RCC 7860 (cell line): ENCODE measurements around the gene RLF.
A peak's percentile ranks its signal among the peaks of the same experiment; 100 is the strongest.

ENCODE experiments used
- DNase-seq: peaks from one replicate; pipeline ENCODE4 v3.0.0-alpha.2; 2015; ENCODE audit warnings: low spot score
- FAIRE-seq: peaks from 2 replicates; lab custom pipeline; 2012; peaks lifted over from hg19 to GRCh38; lab: Jason Lieb, UNC

RLF gene

DNA sequence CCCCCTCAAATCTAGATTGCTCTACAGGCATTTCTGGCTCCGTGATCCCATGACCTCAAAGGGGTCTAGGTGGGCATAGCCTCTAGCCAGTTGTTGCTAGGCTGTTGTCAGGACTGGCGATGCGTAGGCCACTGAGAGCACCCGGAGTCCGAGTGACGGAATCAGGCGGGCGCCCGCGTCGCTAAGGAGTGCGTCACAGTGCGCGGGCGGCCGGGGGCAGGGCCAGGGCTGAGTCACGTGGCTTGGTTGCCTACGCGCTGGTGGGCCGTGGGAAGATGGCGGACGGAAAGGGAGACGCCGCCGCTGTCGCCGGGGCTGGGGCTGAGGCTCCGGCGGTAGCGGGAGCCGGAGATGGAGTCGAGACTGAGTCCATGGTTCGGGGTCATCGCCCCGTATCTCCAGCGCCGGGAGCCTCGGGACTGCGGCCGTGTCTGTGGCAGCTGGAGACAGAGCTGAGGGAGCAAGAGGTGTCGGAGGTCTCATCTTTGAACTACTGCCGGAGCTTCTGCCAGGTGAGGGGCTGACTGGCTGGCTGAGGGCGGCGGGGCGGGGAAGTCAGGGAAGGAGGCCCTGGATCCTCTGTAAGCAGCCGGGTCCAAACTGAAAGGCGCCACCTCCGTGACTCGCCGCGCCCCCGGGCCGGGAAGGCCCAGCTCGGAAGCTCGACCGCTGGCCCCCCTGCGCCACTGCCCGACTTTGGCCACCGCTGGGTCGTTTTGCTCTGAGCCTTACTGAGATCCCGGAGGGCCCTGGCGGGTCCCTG, at the start of gene RLF:
Gene RLF (plus strand): TSS at position 263 of the 763 bp plus-strand sequence. CDS start 13 bp downstream, at position 276.
- peak; percentile 87 for DNase-seq
- FAIRE-seq: peak; percentile 55

GRCh38 chr1:40114400-40114799, 46.8 kb upstream of the RLF start:
- FAIRE-seq (no peak), DNase-seq (no peak)

DNA sequence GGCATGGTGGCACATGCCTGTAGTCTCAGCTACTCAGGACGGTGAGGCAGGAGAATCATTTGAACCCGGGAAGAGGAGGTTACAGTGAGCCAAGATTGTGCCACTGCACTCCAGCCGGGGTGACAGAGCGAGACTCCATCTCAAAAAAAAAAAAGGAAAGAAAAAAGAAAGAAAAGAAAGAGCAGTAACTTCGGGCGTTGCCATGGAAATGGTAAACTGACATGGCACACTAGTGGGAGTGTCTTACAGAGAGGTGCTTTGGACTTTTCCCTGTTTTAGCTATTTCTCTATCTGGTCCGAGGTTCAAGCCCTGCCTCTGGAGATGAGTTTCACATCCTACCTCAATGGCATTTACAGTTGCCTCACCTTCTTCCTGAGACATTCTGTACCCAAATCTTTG, 41.1 kb upstream of the RLF start:
- FAIRE-seq: no peak
- DNase-seq: no peak

DNA sequence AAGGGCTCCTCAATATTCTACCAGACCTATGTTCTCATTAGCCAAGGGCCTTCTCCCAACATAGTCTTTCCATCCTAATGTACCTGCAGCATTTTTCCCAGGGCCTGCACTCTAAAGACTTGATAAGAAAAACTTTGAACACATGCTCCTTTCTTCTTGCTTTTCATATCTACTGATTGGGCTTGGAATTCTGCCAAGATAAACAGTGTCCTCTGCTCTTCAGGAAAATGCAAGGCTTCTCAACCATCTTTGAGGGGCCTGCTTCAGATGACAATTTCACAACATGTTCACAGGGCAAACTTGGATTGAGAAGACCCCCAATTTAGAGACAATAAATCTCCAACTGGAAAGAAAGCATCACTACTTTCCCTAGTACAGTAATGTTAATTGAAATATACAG, 38.3 kb upstream of the RLF start:
- FAIRE-seq: no peak
- no peak for DNase-seq

DNA sequence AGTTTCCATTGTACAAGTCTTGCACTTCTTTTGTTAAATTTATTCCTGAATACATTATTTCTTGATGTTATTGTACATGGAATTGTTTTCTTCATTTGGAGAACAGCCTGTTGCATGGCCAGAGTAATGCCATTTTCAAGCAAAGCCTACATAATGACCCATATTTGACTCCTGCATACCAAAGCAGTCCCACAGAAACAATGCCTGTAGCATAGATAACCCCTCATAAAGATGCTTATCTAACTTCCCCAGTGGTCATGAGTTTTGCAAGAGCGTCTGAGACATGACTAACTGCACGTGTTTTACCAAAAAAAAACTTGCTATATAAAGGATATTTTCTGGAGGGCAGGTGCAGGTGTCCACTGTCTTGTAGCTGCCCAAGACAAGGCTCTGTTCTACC, 30.3 kb upstream of the RLF start:
- DNase-seq (no peak), FAIRE-seq (no peak)

DNA sequence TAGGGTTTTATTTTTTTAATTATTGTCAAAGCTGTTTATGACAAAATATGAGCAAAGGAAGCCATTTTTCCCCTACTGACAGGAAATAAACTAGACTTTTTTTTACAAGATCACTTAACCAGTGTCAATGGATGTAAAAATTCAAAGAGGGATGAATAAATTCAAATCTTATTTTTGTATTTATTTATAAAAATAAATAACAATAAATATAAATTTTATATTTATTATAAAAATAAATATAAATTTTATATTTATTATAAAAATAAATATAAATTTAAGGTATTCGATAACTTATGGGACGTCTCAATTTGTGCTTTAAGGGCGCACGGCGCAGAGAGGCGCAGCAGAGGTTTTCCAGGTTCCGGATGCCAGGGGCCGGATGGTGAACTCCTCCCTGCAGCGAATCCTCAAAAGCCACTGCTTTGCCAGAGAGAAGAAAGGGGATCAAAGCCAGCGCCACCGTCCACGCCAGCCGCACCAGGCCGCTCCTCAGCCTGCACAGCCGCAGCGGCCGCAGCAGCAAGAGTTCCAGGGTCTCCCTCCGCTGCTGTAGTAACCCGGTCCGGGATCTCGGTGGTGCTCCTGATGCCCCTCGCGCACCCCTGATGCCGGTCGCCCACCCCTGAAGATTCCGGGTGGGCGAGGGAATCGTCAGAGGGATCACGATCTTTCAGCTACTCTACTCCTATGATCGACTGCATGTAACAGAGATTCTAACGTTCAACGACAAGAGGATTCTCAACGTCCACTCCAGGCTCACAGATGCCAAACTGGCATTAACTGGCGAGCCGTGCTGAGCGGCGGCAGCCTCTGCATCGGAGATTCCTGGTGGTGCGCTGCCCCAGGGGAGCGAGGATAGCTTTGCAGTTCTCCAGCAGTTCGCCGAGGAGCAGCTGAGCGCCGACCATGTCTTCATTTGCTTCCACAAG, 28.5 kb upstream of the RLF start:
- DNase-seq (no peak), FAIRE-seq (peak; percentile 88)

GRCh38 chr1:40133312-40133665, 27.9 kb upstream of the RLF start:
- FAIRE-seq (no peak), DNase-seq (no peak)

DNA sequence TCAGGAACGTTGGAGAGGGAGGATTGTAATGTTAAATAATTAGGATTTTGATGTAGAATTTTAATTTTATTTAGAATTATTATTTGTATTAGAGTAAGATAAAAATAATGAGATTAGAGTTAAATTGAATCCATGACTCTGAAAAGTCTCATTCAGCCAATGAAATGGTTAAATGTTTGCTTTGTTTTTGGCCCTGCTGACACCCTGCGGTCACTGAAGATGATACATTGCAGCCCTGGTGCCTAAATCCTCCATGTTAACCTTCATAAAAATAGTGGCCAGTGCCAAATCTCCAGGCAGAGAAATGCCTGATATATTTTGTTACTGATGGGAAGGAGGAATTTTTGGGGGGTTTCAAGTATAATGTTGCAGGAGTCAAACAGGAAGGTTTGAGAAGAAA, 27.3 kb upstream of the RLF start:
- FAIRE-seq: no peak
- DNase-seq: no peak

- no peak for DNase-seq
- no peak for FAIRE-seq
Measured at GRCh38 chr1:40140211-40140973, 20.8 kb upstream of the RLF start.

GRCh38 chr1:40141878-40142535, 19.2 kb upstream of the RLF start:
- FAIRE-seq (no peak), DNase-seq (no peak)

GRCh38 chr1:40143891-40144575, 17.2 kb upstream of the RLF start:
- FAIRE-seq (peak; percentile 46), DNase-seq (peak; percentile 45)

GRCh38 chr1:40151457-40152079, 9.6 kb upstream of the RLF start:
- FAIRE-seq (no peak), DNase-seq (no peak)

GRCh38 chr1:40153073-40153770, 8.0 kb upstream of the RLF start:
- FAIRE-seq: peak; percentile 67
- DNase-seq: peak; percentile 34

DNA sequence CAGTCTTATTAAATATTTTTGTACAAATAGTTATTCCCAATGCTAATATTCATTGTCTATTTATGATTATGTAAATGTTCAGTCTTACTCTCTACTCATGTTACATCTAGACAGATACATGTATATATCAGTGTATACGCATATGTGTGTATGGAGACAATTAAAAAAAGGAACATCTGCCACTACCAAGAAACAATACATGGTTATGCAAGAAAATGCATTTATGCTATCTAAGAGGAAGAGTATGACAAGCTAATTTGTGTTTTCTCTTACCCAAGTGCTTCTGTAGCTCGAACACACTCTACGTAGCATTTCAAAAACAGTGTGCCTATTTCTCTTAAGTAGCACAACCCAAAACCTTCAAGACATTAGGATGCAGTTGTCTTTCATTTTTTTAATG, 6.1 kb upstream of the RLF start:
- DNase-seq: no peak
- FAIRE-seq: no peak

DNA sequence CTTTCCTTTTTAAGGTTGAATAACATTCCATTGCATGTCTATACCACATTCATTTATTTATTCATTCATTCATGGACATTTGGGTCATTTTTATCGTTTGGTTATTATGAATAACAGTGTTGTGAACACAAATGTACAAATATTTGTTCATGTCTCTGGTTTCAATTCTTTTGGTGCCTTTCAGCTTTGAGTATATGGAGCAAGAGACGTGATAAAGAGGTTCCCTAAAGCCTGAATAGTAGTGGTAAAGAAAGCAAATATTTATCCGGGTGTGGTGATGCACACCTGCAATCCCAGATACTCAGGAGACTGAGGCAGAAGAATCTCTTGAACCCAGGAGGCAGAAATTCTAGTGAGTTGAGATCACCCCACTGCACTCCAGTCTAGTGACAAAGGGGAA, 5.3 kb upstream of the RLF start:
- DNase-seq: no peak
- no peak for FAIRE-seq

GRCh38 chr1:40160806-40161124, 422 bp upstream of the RLF start:
- DNase-seq: no peak
- no peak for FAIRE-seq

DNA sequence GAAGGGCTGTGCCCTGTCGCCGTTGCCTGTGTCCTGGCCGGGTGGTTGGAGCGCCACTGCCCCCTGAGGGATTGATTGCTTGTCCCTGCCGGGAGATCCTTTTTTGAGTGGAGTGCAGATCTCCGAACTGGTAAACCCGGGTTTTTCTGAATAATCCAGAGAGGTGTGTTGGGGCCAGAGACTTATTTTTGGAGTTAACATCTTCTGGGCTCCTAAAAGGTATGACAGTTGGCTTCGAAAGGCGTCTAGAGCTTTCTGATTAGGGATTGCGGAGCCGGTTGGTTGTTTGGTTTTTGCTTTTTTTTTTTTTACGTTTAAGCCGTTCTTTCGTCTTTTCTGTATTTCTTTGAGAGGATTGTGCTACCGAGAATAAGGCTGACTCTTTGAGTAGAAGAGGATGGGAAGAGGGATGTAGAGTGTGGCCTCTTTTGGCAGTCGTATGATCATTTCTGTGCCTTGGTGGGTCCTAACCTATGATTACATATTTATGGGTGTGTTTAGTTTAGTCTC, 756 bp downstream of the RLF start:
- no peak for FAIRE-seq

DNA sequence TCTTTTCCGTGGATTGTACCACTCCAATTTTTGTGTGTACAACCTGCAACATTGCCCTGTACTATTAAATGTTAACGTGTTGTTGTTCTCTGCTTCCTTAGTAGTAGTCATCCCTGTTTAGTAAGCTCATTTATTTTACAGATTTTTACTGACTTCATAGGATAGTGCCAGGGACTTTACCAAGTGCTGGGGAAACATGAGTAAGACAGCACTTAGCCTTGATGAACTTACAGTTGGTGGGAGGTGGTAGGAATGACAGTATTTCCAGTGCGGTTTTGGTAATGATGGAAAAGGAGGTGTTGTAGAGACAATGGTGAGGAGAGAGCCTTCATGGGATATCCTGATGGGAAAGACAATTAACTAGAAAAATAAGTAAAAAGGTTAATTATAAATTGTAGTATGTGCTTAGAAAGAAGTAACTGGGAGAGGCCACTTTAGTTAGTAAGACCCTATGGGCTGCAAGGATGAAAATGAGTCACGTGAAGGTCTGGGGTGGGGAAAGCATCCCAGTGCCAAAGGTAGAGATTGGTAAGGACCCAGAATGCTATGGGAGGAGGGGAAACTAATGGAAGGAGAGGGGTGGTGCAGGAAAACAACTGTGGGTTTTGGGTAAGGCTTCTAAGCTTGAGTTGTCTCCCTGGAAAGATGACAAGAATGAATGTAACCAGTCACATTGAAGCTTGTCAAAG, 1.7 kb downstream of the RLF start:
- FAIRE-seq (peak; percentile 24), DNase-seq (no peak)

More for the DNA sequence above, 756 bp downstream of the RLF start:
- no peak for DNase-seq

DNA sequence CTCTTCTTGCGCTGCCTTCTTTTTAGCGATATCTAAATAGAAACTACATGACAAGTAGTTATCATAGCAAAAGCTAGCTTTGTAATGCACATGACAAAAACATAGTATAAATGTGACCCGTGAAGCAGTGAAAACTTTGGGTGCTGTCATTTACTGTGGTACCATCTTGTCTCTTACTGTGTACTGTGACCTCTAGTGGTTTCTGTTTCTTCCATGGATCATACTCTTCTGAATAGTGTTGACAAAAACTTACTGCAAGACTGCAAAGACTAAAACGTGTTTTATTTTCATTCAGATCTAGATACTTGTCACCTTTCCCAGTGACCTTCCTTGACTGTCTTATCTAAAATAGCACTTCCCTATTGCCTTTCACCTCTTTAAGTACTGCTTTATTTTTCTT, 6.1 kb downstream of the RLF start:
- no peak for FAIRE-seq
- DNase-seq: no peak
